MCF 10A (cell line): ENCODE measurements around the gene BCAS3. TPM values are rescaled to one million over a fixed set of nuclear protein-coding genes. Genes with fewer than 3 reads are reported as not detected.

Source experiments
- BruUV-seq: library from RNA; stranded (reverse); fragments of 400-500 nt; replicated peaks from 2 replicates; lab custom pipeline; 2021; lab: Mats Ljungman, UMichigan
- CTCF ChIA-PET: fragments of 300-600 bp; sonication (Branson Sonifier 250); formaldehyde crosslinking; extraction: SDS; loops from one replicate; lab custom pipeline; 2021; ENCODE audit warnings: antibody characterized with exemption, inconsistent platforms; lab: Yijun Ruan, JAX
- POLR2A ChIA-PET: fragments of 300-600, 350-650 bp; sonication (Branson Sonifier 250); formaldehyde crosslinking; extraction: SDS; loops from one replicate; lab custom pipeline; 2020; ENCODE audit warnings: antibody characterized with exemption, inconsistent platforms; lab: Yijun Ruan, JAX
- DNase-seq: peaks from one replicate; pipeline ENCODE4 v3.0.0-alpha.2; 2018; ENCODE audit not compliant: unreplicated experiment
- H3K27ac Mint-ChIP-seq: one replicate; pipeline ENCODE4 v1.8.0; 2022; ENCODE audit warnings: mild to moderate bottlenecking, low read depth, mixed read lengths; ENCODE audit not compliant: unreplicated experiment
- H3K27me3 Mint-ChIP-seq: one replicate; pipeline ENCODE4 v1.8.0; 2022; ENCODE audit warnings: mixed read lengths; ENCODE audit not compliant: insufficient read depth, unreplicated experiment
- H3K36me3 Mint-ChIP-seq: one replicate; pipeline ENCODE4 v1.8.0; 2022; ENCODE audit warnings: mild to moderate bottlenecking, moderate library complexity, mixed read lengths; ENCODE audit not compliant: insufficient read depth, unreplicated experiment
- H3K4me1 Mint-ChIP-seq: one replicate; pipeline ENCODE4 v1.8.0; 2022; ENCODE audit warnings: mixed read lengths; ENCODE audit not compliant: insufficient read depth, unreplicated experiment
- H3K4me3 Mint-ChIP-seq: one replicate; pipeline ENCODE4 v1.8.0; 2022; ENCODE audit warnings: mild to moderate bottlenecking, moderate library complexity, mixed read lengths; ENCODE audit not compliant: unreplicated experiment
- H3K9me3 Mint-ChIP-seq: one replicate; pipeline ENCODE4 v1.8.0; 2022; ENCODE audit warnings: mixed read lengths; ENCODE audit not compliant: unreplicated experiment
- intact Hi-C: fragments of 100-400 bp; cut with micrococcal nuclease; formaldehyde crosslinking; loops from 2 replicates; pipeline ENCODE4 v1.14.1; 2022
- total RNA-seq: library from RNA; stranded (reverse); gene quantifications from 2 replicates; pipeline ENCODE4 v1.2.3, GENCODE V29; 2022
- TF ChIP-seq, protein P1 (sequence below): fragments of 200-600 bp; IDR thresholded peaks from one replicate; pipeline ENCODE4 v1.8.0; 2022; ENCODE audit warnings: antibody characterized with exemption, mild to moderate bottlenecking; ENCODE audit not compliant: unreplicated experiment

Gene BCAS3
- total RNA-seq, 1 experiment from 2014 or later, result 14.6 TPM

DNA sequence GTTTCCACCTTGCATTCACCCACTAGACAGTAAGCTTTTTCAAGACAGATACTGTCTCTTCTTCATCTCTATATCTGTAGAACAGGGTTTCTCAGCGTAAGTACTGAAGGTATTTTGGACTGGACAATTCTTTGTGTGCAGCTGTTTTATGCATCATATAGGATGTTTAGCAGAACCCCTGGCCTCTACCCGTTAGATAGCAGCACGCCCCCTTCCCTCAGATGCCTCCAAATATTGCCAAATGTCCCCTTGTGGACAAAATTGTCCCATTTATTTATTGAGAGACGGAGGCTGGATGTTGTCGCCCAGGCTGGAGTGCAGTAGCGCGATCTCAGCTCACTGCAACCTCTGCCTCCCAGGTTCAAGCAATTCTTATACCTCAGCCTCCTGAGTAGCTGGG lies 458.6 kb downstream of the BCAS3 start:
- TF ChIP-seq, protein P1, sequence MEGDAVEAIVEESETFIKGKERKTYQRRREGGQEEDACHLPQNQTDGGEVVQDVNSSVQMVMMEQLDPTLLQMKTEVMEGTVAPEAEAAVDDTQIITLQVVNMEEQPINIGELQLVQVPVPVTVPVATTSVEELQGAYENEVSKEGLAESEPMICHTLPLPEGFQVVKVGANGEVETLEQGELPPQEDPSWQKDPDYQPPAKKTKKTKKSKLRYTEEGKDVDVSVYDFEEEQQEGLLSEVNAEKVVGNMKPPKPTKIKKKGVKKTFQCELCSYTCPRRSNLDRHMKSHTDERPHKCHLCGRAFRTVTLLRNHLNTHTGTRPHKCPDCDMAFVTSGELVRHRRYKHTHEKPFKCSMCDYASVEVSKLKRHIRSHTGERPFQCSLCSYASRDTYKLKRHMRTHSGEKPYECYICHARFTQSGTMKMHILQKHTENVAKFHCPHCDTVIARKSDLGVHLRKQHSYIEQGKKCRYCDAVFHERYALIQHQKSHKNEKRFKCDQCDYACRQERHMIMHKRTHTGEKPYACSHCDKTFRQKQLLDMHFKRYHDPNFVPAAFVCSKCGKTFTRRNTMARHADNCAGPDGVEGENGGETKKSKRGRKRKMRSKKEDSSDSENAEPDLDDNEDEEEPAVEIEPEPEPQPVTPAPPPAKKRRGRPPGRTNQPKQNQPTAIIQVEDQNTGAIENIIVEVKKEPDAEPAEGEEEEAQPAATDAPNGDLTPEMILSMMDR, result no peak
- no TSS peak for BruUV-seq
- Mint-ChIP-seq H3K36me3 (peaks cover 6% of the 10 kb centered on the region), H3K4me3 (no peak overlapping the region), H3K27ac (no peak overlapping the region), H3K9me3 (no peaks in the 10 kb centered on the region), H3K4me1 (peaks cover 8% of the 10 kb centered on the region), H3K27me3 (no peaks in the 10 kb centered on the region)
- POLR2A ChIA-PET, result no interaction called here
- DNase-seq, result no peak
- CTCF ChIA-PET, result no interaction called here
- intact Hi-C loops, result no loop called here

DNA sequence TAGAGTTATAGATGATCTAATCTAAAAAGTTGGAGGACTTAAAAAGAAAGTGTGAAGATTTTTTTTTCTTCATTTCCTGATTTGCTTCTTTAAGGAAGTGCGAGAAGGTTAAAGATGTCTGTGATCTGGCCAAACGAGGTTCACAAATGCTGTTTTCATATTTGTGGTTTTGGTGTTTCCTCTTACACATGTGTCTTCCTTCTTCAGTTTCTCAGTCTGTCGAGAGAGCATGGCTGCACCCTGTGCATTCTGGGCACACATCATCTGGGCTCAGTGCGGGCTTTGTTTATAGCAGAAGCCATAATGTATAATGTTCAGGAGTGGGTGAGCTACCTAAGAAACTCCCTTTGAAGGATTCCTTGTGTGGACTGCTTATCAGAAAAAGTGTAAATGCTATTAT lies 461.6 kb downstream of the BCAS3 start:
- H3K4me1 Mint-ChIP-seq, result peaks cover 8% of the 10 kb centered on the region
- no peaks in the 10 kb centered on the region for H3K9me3 Mint-ChIP-seq
- H3K36me3 Mint-ChIP-seq, result peaks cover 6% of the 10 kb centered on the region
- TF ChIP-seq, protein P1, result no peak
- no peak overlapping the region for H3K4me3 Mint-ChIP-seq
- no peak overlapping the region for H3K27ac Mint-ChIP-seq
- POLR2A ChIA-PET, result interaction anchor here (1.0 kb wide), 1 partner anchor 39 kb away, joined by 3 read pairs; no protein-coding TSS in a partner anchor
- peak; percentile 21 for DNase-seq
- H3K27me3 Mint-ChIP-seq, result no peaks in the 10 kb centered on the region
- no TSS peak for BruUV-seq
- intact Hi-C loops, result no loop called here
- CTCF ChIA-PET, result no interaction called here

DNA sequence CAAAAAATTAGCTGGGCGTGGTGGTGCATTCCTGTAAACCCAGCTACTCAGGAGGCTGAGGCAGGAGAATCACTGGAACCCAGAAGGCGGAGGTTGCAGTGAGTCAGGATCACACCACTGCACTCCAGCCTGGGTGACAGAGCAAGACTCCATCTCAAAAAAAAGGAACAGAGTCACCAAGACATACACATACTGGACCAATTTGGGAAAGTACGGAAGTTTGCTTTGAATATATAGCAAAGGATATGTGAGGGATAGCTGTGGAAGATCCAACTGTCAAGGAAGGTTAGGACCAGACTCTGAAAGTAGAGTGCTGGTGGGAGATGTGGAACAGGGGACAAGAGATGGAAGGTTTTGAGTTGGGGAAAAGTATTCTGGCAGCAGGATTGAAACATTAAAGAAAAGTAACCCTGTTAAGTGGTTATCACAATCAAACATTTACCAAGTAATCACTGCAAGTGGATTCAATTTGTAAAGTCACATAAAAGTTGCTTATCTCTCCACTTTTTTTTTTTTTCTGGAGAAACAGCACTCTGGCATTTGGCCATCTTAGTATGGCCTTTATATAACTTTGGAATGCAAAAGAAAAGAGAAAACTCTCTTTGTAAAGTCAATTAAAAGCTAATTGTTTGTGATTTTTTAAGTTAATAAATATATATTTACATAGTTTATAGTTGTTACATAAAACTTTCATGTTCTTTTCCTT lies 462.6 kb downstream of the BCAS3 start:
- POLR2A ChIA-PET, result interaction anchor here (0.7 to 1.0 kb wide), 2 partner anchors 40 to 83 kb away, joined by 3 read pairs; no protein-coding TSS in a partner anchor
- Mint-ChIP-seq H3K4me1 (peaks cover 8% of the 10 kb centered on the region), H3K36me3 (peaks cover 9% of the 10 kb centered on the region), H3K4me3 (no peak overlapping the region), H3K27ac (no peak overlapping the region), H3K27me3 (no peaks in the 10 kb centered on the region), H3K9me3 (no peaks in the 10 kb centered on the region)
- DNase-seq, result no peak
- TF ChIP-seq, protein P1, result no peak
- intact Hi-C loops, result no loop called here
- CTCF ChIA-PET, result interaction anchor here (0.7 kb wide), 1 partner anchor 144 kb away, joined by 3 read pairs; no protein-coding TSS in a partner anchor
- BruUV-seq, result no TSS peak

DNA sequence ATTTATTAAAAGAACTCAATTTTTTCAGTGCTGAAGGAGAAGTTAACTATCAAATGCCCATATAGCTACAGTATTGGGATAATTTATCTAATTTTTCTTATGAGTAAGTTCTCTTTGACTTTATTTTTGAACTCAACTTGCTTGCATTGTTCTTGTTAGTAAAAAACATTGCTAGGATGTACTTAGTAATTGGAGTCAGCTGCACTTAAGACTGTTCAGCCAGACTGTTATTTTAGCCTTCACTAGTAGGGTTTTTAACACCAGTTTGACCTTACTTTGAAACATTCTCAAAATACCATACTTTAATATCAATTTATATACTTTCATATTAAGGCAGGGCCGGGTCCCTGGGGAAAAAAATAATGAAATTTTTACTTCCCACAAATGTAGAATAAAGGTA lies 465.4 kb downstream of the BCAS3 start:
- Mint-ChIP-seq H3K4me3 (no peak overlapping the region), H3K9me3 (no peaks in the 10 kb centered on the region), H3K4me1 (peaks cover 8% of the 10 kb centered on the region), H3K27ac (no peak overlapping the region), H3K27me3 (no peaks in the 10 kb centered on the region), H3K36me3 (peaks cover 11% of the 10 kb centered on the region)
- intact Hi-C loops, result no loop called here
- DNase-seq, result no peak
- ChIA-PET CTCF (no interaction called here), POLR2A (no interaction called here)
- TF ChIP-seq, protein P1, result no peak
- BruUV-seq, result no TSS peak
